Neural cell (in vitro differentiated cells): ENCODE data around the gene TOGARAM1. TPM values are rescaled to one million over a fixed set of nuclear protein-coding genes. Genes with fewer than 3 reads are reported as not detected.

Experiments
- H2AFZ ChIP-seq: fragments of 200-600, 300-800 bp; sonication (generic), shearing (Covaris generic); 2 replicates; pipeline ENCODE4 v1.6.0; 2014; ENCODE audit warnings: low read depth, mild to moderate bottlenecking, antibody characterized with exemption, low read length, moderate library complexity
- H3F3A ChIP-seq: fragments of 200-600 bp; shearing (Covaris generic); 2 replicates; pipeline ENCODE4 v1.6.1; 2016; ENCODE audit warnings: mild to moderate bottlenecking, moderate library complexity, mixed read lengths, antibody characterized with exemption, low read length; ENCODE audit not compliant: insufficient read depth, poor library complexity, severe bottlenecking
- H3K27ac ChIP-seq: fragments of 200-600, 300-800 bp; sonication (generic), shearing (Covaris generic); 2 replicates; pipeline ENCODE4 v1.5.1; 2014; ENCODE audit warnings: mild to moderate bottlenecking, low read length, moderate library complexity
- H3K27me3 ChIP-seq: fragments of 300-800, 200-600 bp; sonication (generic), shearing (Covaris generic); 2 replicates; pipeline ENCODE4 v1.6.0; 2014; ENCODE audit warnings: mild to moderate bottlenecking, low read depth, low read length, moderate library complexity; ENCODE audit not compliant: insufficient read depth
- H3K36me3 ChIP-seq: fragments of 300-800, 200-600 bp; sonication (generic), shearing (Covaris generic); 2 replicates; pipeline ENCODE4 v1.5.1; 2014; ENCODE audit warnings: mild to moderate bottlenecking, antibody characterized with exemption, low read length, moderate library complexity; ENCODE audit not compliant: insufficient read depth
- H3K4me2 ChIP-seq: fragments of 300-800, 200-600 bp; sonication (generic), shearing (Covaris generic); 2 replicates; pipeline ENCODE4 v1.6.0; 2014; ENCODE audit warnings: mild to moderate bottlenecking, low read length
- H3K4me3 ChIP-seq: fragments of 300-800, 200-600 bp; sonication (generic), shearing (Covaris generic); 2 replicates; pipeline ENCODE4 v1.5.1; 2014; ENCODE audit warnings: mild to moderate bottlenecking, low read length, moderate library complexity
- H3K79me2 ChIP-seq: fragments of 200-600 bp; shearing (Covaris generic); replicated peaks from 2 replicates; pipeline ENCODE4 v1.6.0; 2014; ENCODE audit warnings: mild to moderate bottlenecking, low read length, moderate library complexity; ENCODE audit not compliant: insufficient read depth
- H3K9ac ChIP-seq: fragments of 300-800, 200-600 bp; sonication (generic), shearing (Covaris generic); 2 replicates; pipeline ENCODE4 v1.6.1; 2016; ENCODE audit warnings: mild to moderate bottlenecking, low read length, mixed read lengths
- H3K9me2 ChIP-seq: fragments of 200-600 bp; shearing (Covaris generic); 2 replicates; pipeline ENCODE4 v1.6.1; 2016; ENCODE audit warnings: mild to moderate bottlenecking, low read length, mixed read lengths; ENCODE audit not compliant: insufficient read depth
- H3K9me3 ChIP-seq: fragments of 200-600, 300-800 bp; sonication (generic), shearing (Covaris generic); 2 replicates; pipeline ENCODE4 v1.6.1; 2016; ENCODE audit warnings: mild to moderate bottlenecking, mixed run types, low read length, moderate library complexity, mixed read lengths
- H4K20me1 ChIP-seq: fragments of 200-600 bp; shearing (Covaris generic); 2 replicates; pipeline ENCODE4 v1.6.1; 2016; ENCODE audit warnings: mild to moderate bottlenecking, mixed run types; ENCODE audit not compliant: insufficient read depth
- EP300 ChIP-seq: fragments of 450-650 bp; conservative IDR thresholded peaks from 2 replicates; pipeline ENCODE4 v1.6.1; 2014; ENCODE audit warnings: antibody characterized with exemption, mild to moderate bottlenecking, moderate library complexity; ENCODE audit not compliant: poor library complexity, severe bottlenecking
- EZH2 ChIP-seq: fragments of 200-600, 300-800 bp; shearing (Covaris generic), sonication (generic); IDR thresholded peaks from 2 replicates; pipeline ENCODE4 v1.6.1; 2014; ENCODE audit warnings: antibody characterized with exemption, low read length, borderline replicate concordance, mild to moderate bottlenecking; ENCODE audit not compliant: insufficient read depth, poor library complexity, severe bottlenecking
- MXI1 ChIP-seq: fragments of 450-650 bp; conservative IDR thresholded peaks from 2 replicates; pipeline ENCODE4 v1.6.1; 2014; ENCODE audit warnings: antibody characterized with exemption, mild to moderate bottlenecking; ENCODE audit not compliant: poor library complexity, severe bottlenecking
- POLR2AphosphoS5 ChIP-seq: IDR thresholded peaks from 2 replicates; pipeline ENCODE4 v1.6.1; 2012
- RAD21 ChIP-seq: fragments of 450-650 bp; conservative IDR thresholded peaks from 2 replicates; pipeline ENCODE4 v1.6.1; 2014; ENCODE audit warnings: antibody characterized with exemption, mild to moderate bottlenecking, moderate library complexity
- REST ChIP-seq: IDR thresholded peaks from 2 replicates; pipeline ENCODE4 v1.6.1; 2012; ENCODE audit warnings: borderline replicate concordance
- SMC3 ChIP-seq: fragments of 450-650 bp; conservative IDR thresholded peaks from 2 replicates; pipeline ENCODE4 v1.6.1; 2014; ENCODE audit warnings: antibody characterized with exemption, mild to moderate bottlenecking, moderate library complexity; ENCODE audit not compliant: poor library complexity
- TAF1 ChIP-seq: IDR thresholded peaks from 2 replicates; pipeline ENCODE4 v1.6.1; 2012; ENCODE audit warnings: low read depth
- polyA plus RNA-seq: library from polyadenylated mRNA; depleted of rRNA; stranded (reverse); fragments of >200 nt; gene quantifications from 2 replicates; pipeline ENCODE4 v1.2.3, GENCODE V29; 2014
- TF ChIP-seq, protein P1 (sequence below): fragments of 450-650 bp; IDR thresholded peaks from 2 replicates; pipeline ENCODE4 v1.5.1; 2014; ENCODE audit warnings: antibody characterized with exemption, mild to moderate bottlenecking, moderate library complexity; ENCODE audit not compliant: poor library complexity, severe bottlenecking

Gene TOGARAM1
- polyA plus RNA-seq, 1 donor from 2014 or later: 23.8 TPM

DNA sequence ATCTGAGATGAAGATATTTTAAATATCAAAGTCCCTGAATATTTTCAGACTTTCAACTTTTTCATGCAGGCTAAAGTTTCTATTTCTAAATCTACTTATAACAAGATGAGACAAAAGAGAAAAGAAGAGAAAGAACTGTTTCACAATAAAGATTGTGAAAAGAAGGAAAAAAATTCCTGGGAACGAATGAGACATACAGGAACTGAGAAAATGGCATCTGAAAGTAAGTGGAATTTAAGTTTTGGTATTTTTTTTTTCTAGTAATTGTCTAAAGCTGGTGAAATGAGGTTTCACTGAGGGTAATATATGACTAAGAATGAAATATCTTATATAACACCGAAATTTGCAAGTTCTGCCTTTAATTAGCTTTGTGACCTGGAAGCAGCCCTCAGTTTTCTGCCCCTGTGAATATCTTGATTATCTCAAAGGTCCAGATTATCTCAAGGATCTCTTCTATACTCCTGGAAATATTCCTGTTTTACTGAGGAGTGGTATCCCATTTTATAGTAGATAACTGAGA lies 66.2 kb downstream of the TOGARAM1 start:
- Histone ChIP-seq H3K4me2 (no peak overlapping the region), H3K79me2 (no peaks in the 10 kb centered on the region), H3K9ac (no peak overlapping the region), H3K9me3 (no peaks in the 10 kb centered on the region), H3K27ac (no peak overlapping the region), H4K20me1 (no peaks in the 10 kb centered on the region), H2AFZ (no peak overlapping the region), H3K36me3 (peaks cover 7% of the 10 kb centered on the region), H3K4me3 (no peak overlapping the region), H3K9me2 (no peaks in the 10 kb centered on the region), H3F3A (no peaks in the 10 kb centered on the region), H3K27me3 (no peaks in the 10 kb centered on the region)
- no peak for TF ChIP-seq SMC3
- no peak for TF ChIP-seq POLR2AphosphoS5
- no peak for TF ChIP-seq EZH2

GRCh38 chr14:45034730-45035129 lies 72.7 kb downstream of the TOGARAM1 start:
- Histone ChIP-seq H3K27me3 (no peaks in the 10 kb centered on the region), H3F3A (no peaks in the 10 kb centered on the region), H3K79me2 (no peaks in the 10 kb centered on the region), H4K20me1 (no peaks in the 10 kb centered on the region), H3K4me2 (no peak overlapping the region), H3K27ac (no peak overlapping the region), H3K4me3 (no peak overlapping the region), H2AFZ (no peak overlapping the region), H3K36me3 (peaks cover 30% of the 10 kb centered on the region), H3K9ac (no peak overlapping the region), H3K9me2 (no peaks in the 10 kb centered on the region), H3K9me3 (no peaks in the 10 kb centered on the region)
- no peak for TF ChIP-seq REST
- TF ChIP-seq SMC3: no peak
- TF ChIP-seq TAF1: no peak
- no peak for TF ChIP-seq EZH2
- TF ChIP-seq POLR2AphosphoS5: no peak
- TF ChIP-seq EP300: no peak
- no peak for TF ChIP-seq MXI1
- no peak for TF ChIP-seq RAD21
- TF ChIP-seq, protein P1, sequence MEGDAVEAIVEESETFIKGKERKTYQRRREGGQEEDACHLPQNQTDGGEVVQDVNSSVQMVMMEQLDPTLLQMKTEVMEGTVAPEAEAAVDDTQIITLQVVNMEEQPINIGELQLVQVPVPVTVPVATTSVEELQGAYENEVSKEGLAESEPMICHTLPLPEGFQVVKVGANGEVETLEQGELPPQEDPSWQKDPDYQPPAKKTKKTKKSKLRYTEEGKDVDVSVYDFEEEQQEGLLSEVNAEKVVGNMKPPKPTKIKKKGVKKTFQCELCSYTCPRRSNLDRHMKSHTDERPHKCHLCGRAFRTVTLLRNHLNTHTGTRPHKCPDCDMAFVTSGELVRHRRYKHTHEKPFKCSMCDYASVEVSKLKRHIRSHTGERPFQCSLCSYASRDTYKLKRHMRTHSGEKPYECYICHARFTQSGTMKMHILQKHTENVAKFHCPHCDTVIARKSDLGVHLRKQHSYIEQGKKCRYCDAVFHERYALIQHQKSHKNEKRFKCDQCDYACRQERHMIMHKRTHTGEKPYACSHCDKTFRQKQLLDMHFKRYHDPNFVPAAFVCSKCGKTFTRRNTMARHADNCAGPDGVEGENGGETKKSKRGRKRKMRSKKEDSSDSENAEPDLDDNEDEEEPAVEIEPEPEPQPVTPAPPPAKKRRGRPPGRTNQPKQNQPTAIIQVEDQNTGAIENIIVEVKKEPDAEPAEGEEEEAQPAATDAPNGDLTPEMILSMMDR: no peak

DNA sequence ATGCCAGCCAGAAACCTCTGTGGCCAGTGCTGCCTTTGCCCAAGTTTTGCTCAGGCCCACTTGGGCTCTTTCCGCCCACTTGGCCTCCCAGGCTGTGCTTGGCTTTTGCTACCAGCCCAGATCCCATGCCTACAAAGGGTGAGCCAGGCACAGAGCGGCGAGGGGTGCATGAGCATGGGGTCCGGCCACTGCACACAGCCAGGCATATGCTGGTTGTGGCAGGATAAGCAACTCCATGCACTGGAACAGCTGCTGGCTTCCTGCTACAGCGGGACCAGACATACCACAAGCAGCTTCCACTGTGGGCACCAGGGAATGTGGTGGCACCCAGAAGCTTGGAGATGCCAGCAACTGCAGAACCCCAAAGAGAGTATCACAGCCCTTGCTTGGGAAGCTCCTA lies 76.3 kb downstream of the TOGARAM1 start:
- Histone ChIP-seq H2AFZ (no peak overlapping the region), H3K79me2 (no peaks in the 10 kb centered on the region), H3K4me2 (no peak overlapping the region), H3K9ac (no peak overlapping the region), H3K9me3 (no peaks in the 10 kb centered on the region), H3K9me2 (no peaks in the 10 kb centered on the region), H4K20me1 (no peaks in the 10 kb centered on the region), H3K36me3 (peaks cover 24% of the 10 kb centered on the region), H3K4me3 (no peak overlapping the region), H3F3A (no peaks in the 10 kb centered on the region), H3K27me3 (no peaks in the 10 kb centered on the region), H3K27ac (no peak overlapping the region)
- no peak for TF ChIP-seq POLR2AphosphoS5
- TF ChIP-seq MXI1: no peak
- TF ChIP-seq SMC3: no peak
- no peak for TF ChIP-seq REST
- no peak for TF ChIP-seq RAD21
- TF ChIP-seq, protein P1: no peak
- TF ChIP-seq TAF1: no peak
- TF ChIP-seq EZH2: no peak
- no peak for TF ChIP-seq EP300
